ENCODE results near the gene CNOT1. TPM values are rescaled to one million over a fixed set of nuclear protein-coding genes. Genes with fewer than 3 reads are reported as not detected.

CNOT1 gene
- total and polyA plus RNA-seq, 8 donors: 137 to 209 (median 180) TPM

DNA sequence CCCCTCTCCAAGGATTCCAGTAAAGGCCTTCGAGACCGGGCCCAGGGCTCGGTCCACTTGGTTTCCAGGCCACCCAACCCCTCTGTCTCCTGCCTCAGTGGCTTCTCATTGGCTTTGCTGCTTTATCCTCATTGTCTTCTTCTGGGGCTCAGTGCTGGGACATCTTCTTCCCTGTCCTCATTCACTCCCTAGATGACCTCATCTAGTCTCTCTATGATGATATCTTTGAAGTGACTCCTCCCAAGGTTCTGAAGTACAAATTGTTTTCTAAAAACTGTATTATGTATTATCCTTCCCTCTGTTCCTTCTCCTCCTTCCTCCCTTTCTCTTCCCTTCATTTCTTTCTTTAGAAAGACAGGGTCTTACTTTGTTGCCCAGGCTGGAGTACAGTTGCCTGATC, 156.8 kb downstream of the CNOT1 start:
- Histone ChIP-seq H3K27ac (peak overlapping the region in 1 of 2 donors; percentile 15), H3K9me3 (no peaks in the 10 kb centered on the region), H3K36me3 (no peaks in the 10 kb centered on the region), H3K4me3 (no peak overlapping the region), H3K27me3 (peaks cover 4 to 11% of the 10 kb centered on the region in 2 donors), H3K4me1 (no peaks in the 10 kb centered on the region)
- intact Hi-C loops (cut with DNase I): no loop called here
- DNase-seq (no peak), ATAC-seq (no peak)
- TF ChIP-seq, protein P1, sequence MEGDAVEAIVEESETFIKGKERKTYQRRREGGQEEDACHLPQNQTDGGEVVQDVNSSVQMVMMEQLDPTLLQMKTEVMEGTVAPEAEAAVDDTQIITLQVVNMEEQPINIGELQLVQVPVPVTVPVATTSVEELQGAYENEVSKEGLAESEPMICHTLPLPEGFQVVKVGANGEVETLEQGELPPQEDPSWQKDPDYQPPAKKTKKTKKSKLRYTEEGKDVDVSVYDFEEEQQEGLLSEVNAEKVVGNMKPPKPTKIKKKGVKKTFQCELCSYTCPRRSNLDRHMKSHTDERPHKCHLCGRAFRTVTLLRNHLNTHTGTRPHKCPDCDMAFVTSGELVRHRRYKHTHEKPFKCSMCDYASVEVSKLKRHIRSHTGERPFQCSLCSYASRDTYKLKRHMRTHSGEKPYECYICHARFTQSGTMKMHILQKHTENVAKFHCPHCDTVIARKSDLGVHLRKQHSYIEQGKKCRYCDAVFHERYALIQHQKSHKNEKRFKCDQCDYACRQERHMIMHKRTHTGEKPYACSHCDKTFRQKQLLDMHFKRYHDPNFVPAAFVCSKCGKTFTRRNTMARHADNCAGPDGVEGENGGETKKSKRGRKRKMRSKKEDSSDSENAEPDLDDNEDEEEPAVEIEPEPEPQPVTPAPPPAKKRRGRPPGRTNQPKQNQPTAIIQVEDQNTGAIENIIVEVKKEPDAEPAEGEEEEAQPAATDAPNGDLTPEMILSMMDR (IDR thresholded peaks at IDR 0.05): no peak

DNA sequence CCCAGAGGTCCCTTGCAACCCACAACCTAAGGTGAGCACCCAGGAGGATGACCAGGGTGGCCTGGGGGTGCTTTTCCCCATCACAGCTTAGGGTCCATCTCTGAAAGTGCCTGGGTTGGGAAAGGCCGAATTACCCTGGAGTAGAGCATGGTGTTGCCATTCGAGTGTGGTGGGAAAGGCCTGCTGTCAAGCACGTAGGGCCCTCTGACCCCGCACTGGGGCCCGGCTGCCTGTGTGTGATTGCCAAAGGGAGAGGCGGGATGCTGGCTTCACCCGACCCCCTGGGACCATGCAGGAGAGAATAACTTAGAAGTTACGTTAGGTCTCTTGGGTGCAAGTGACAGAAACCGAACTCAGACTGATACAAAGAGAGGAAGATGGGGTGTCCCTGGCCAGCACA, 157.4 kb downstream of the CNOT1 start:
- DNase-seq: no peak
- H3K36me3 ChIP-seq: no peaks in the 10 kb centered on the region
- H3K27me3 ChIP-seq: peaks cover 10 to 17% of the 10 kb centered on the region in 2 donors
- no peak overlapping the region for H3K4me3 ChIP-seq
- peak overlapping the region in 1 of 2 donors; percentile 33 for H3K27ac ChIP-seq
- intact Hi-C loops (cut with DNase I): no loop called here
- no peaks in the 10 kb centered on the region for H3K4me1 ChIP-seq
- no peaks in the 10 kb centered on the region for H3K9me3 ChIP-seq
- TF ChIP-seq, protein P1 (IDR thresholded peaks at IDR 0.05): no peak
- no peak for ATAC-seq

DNA sequence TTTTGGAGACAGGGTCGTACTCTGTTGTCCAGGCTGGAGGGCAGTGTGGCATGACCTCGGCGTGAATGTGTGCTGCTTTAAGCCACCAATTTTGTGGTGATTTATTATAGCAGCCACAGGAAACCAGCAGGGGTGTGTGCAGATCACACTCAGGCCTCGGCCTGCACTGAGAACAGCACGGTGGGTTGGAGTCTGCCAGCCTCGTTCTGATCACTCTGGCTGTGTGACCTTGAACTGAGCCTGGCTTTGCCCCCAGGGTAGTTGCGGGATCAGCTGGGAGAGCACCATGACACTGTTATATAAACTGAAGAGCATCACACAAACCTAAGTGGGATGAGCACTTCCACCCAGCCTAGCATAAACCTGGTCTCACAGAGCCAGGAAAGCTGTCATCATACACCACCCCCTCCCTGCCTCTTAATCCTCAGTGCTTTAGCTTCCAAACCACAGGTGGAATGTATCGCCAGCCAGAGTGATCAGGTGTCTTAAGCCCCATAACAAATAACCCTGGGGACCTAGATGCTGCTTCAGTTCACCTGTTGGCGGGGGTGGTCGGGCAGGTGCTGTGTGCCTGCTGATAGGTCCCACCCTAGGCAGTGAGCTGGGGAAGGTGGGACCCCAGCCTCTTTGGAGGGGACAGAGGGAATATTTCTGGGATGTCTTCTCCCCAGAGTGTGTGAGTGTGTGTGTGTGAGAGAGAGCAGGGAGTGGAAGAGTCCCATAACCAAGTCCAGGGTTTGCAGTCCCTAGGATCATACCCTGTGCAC, 158.2 kb downstream of the CNOT1 start:
- Histone ChIP-seq H3K36me3 (no peaks in the 10 kb centered on the region), H3K27ac (peak overlapping the region in 1 of 2 donors; percentile 33), H3K9me3 (no peaks in the 10 kb centered on the region), H3K27me3 (peaks cover 16 to 25% of the 10 kb centered on the region in 2 donors), H3K4me1 (no peaks in the 10 kb centered on the region), H3K4me3 (no peak overlapping the region)
- ATAC-seq: no peak
- DNase-seq: no peak
- intact Hi-C loops (cut with DNase I): no loop called here
- TF ChIP-seq, protein P1 (IDR thresholded peaks at IDR 0.05): no peak

Other genes starting within 250 kb of the CNOT1 start
- gene GINS3, start 237.4 kb downstream of the CNOT1 start, total RNA-seq: 1 to 10 TPM; 4.8 to 5.0 TPM
- gene GINS3, start 237.4 kb downstream of the CNOT1 start, polyA plus RNA-seq (ENCODE audit: insufficient read length in 6 of 6): 10 to 100 TPM in 4 of 6 donors, 1 to 10 TPM in 2; 9.7 to 14.6 (median 11.2) TPM
- 10 to 100 TPM; 11.3 to 15.1 TPM for gene NDRG4, start 129.7 kb downstream of the CNOT1 start, total RNA-seq
- gene NDRG4, start 129.7 kb downstream of the CNOT1 start, polyA plus RNA-seq (ENCODE audit: insufficient read length in 6 of 6): 10 to 100 TPM in 5 of 6 donors, 1 to 10 TPM in 1; 10.0 to 16.3 (median 13.1) TPM
- gene SETD6, start 114.3 kb downstream of the CNOT1 start, total RNA-seq: 10 to 100 TPM; 14.3 to 18.0 TPM
- 10 to 100 TPM; 29.0 to 39.1 (median 34.5) TPM for gene SETD6, start 114.3 kb downstream of the CNOT1 start, polyA plus RNA-seq (ENCODE audit: insufficient read length in 6 of 6)
- 10 to 100 TPM; 25.1 to 32.6 TPM for gene SLC38A7, start 54.9 kb upstream of the CNOT1 start, total RNA-seq
- 10 to 100 TPM; 12.2 to 14.1 (median 12.8) TPM for gene SLC38A7, start 54.9 kb upstream of the CNOT1 start, polyA plus RNA-seq (ENCODE audit: insufficient read length in 6 of 6)
- gene GOT2, start 104.5 kb upstream of the CNOT1 start, total RNA-seq: 10 to 100 TPM; 61.2 to 70.5 TPM
- 10 to 100 TPM; 51.9 to 58.9 (median 55.7) TPM for gene GOT2, start 104.5 kb upstream of the CNOT1 start, polyA plus RNA-seq (ENCODE audit: insufficient read length in 6 of 6)

All from left lung (tissue), 10 donors.